DND-41 (cell line): ENCODE results near the gene CADM2.

Experiments
- EZH2 ChIP-seq: IDR thresholded peaks from 3 replicates; pipeline ENCODE4 v1.6.1; 2012; ENCODE audit warnings: borderline replicate concordance, low read depth, mild to moderate bottlenecking, moderate library complexity, low read length, inconsistent platforms; ENCODE audit not compliant: severe bottlenecking
- TF ChIP-seq, protein P1 (sequence below): IDR thresholded peaks from 2 replicates; pipeline ENCODE4 v1.5.1; 2012; ENCODE audit warnings: borderline replicate concordance, low read length, moderate library complexity, mild to moderate bottlenecking; ENCODE audit not compliant: poor library complexity, severe bottlenecking; ENCODE audit errors: extremely low read depth

DNA sequence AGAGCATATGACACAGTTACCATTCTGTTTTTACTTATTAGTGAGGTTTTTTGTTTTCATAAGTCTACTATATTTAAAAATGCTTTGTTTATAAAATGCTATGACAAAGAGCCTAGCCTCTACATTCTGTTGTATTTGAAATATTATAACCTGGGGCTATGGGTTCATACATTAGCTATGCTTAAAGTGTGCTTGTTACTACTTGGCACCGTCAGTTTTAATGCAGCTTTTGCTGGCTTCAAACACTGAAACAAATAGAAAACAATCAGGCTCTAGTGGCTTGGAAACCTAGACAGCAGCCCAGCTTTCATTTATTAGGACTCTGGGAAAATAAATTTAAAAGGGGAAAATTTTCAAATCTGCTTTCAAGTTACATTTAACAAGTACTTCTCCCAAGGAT lies 635.9 kb downstream of the CADM2 start:
- TF ChIP-seq, protein P1, sequence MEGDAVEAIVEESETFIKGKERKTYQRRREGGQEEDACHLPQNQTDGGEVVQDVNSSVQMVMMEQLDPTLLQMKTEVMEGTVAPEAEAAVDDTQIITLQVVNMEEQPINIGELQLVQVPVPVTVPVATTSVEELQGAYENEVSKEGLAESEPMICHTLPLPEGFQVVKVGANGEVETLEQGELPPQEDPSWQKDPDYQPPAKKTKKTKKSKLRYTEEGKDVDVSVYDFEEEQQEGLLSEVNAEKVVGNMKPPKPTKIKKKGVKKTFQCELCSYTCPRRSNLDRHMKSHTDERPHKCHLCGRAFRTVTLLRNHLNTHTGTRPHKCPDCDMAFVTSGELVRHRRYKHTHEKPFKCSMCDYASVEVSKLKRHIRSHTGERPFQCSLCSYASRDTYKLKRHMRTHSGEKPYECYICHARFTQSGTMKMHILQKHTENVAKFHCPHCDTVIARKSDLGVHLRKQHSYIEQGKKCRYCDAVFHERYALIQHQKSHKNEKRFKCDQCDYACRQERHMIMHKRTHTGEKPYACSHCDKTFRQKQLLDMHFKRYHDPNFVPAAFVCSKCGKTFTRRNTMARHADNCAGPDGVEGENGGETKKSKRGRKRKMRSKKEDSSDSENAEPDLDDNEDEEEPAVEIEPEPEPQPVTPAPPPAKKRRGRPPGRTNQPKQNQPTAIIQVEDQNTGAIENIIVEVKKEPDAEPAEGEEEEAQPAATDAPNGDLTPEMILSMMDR, result no peak
- TF ChIP-seq EZH2, result no peak
